Coronary artery (tissue), 2 donors: ENCODE measurements around the gene TUSC1.
"Not testable (repeated sequence)": the region's sequence is repeated elsewhere in the genome, so short reads cannot be mapped to it uniquely, and the experiment has no call there.

ENCODE experiments used
- DNase-seq: peaks from one replicate; pipeline ENCODE4 v3.0.0-alpha.2; 2017; ENCODE audit warnings: low spot score
- H3K27ac ChIP-seq, 2 donors: fragments of 200-600 bp; sonication (generic); one replicate each; pipeline ENCODE4 v1.5.1; 2016 to 2019
- H3K4me3 ChIP-seq: fragments of 200-600 bp; sonication (generic); 2 replicates; pipeline ENCODE4 v1.5.1; 2016; ENCODE audit warnings: mild to moderate bottlenecking, moderate library complexity
- TF ChIP-seq, protein P1 (sequence below): fragments of 200-600 bp; sonication (generic); IDR thresholded peaks from one replicate; pipeline ENCODE4 v1.5.1; 2019; ENCODE audit warnings: antibody characterized with exemption

Gene TUSC1

DNA sequence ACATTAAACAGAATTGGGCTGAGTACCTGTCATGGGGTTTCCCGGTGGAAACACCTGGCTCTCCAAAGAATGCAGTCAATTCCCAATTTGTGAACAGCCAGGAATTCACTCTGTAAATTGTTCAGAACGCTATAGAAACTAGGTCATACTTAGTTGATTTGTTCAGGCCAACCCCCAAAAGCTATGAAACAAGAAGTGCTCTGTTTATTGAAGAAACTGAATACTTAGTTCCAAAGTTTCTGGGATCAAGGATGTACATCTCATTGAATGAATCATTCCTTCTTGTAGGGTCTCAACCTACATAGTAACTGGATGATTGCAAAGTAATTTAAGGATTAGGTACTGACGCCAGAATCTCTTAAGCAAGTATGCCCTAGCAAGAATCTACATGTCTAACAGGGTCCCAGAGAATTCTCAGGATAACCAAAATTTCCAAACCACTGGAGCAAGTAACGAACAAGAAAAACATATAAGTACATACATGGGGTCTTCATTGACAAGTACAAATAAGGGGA, 659 bp upstream of the TUSC1 start:
- DNase-seq: no peak
- Histone ChIP-seq H3K27ac (peak overlapping the region; percentile 97 to 98), H3K4me3 (peak overlapping the region; percentile 79)
- TF ChIP-seq, protein P1, sequence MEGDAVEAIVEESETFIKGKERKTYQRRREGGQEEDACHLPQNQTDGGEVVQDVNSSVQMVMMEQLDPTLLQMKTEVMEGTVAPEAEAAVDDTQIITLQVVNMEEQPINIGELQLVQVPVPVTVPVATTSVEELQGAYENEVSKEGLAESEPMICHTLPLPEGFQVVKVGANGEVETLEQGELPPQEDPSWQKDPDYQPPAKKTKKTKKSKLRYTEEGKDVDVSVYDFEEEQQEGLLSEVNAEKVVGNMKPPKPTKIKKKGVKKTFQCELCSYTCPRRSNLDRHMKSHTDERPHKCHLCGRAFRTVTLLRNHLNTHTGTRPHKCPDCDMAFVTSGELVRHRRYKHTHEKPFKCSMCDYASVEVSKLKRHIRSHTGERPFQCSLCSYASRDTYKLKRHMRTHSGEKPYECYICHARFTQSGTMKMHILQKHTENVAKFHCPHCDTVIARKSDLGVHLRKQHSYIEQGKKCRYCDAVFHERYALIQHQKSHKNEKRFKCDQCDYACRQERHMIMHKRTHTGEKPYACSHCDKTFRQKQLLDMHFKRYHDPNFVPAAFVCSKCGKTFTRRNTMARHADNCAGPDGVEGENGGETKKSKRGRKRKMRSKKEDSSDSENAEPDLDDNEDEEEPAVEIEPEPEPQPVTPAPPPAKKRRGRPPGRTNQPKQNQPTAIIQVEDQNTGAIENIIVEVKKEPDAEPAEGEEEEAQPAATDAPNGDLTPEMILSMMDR: no peak

DNA sequence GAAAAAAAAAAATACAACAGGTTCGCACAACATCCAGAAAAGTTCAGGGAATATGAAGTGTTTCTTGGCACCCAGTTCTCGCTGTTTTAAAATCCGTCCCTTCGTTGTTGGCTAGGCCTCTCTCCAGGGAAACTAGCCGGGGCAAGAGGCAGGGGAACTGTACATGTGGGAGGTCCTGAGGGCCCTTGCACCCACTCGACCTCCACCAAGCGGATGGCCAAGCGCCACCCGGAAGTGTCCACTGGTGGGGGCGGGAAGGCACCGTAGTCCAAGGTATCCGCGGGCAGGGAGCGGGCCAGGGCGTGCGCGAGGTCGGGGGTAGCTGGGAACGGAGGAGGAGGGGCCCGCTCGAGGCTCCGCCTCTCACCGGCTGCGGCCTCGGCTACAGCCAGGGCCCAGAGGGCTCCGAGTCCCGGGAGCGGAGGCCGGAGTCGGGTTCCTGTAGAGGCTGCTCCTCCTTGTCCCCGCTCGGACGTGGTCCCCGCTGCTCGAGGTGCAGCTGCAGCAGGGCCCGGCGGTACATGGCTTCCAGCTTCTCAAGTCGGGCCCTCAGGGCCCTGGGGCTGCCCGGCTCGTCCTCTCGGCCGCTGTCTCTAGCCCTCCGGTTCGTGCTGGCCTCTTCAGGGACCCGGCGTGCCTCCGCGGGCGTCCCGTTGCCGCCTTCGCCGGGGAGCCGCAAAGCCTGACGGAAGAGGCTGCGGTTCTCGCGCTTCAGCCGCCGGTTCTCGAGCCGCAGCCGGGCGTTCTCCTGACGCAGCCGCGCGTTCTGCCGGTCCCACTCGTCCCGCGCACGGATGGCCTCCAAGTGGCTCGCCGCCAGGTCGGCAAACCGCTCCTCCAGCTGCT, 720 bp downstream of the TUSC1 start:
- peak overlapping the region; percentile 79 for H3K4me3 ChIP-seq
- peak overlapping the region; percentile 97 to 98 for H3K27ac ChIP-seq
- DNase-seq: peak; percentile 92
- TF ChIP-seq, protein P1: no peak

- not testable (repeated sequence) for H3K4me3 ChIP-seq, H3K27ac ChIP-seq, DNase-seq
Measured at GRCh38 chr9:25675858-25676257, 2.4 kb downstream of the TUSC1 start.

- Histone ChIP-seq H3K4me3 (no peak overlapping the region), H3K27ac (no peak overlapping the region)
- TF ChIP-seq, protein P1: no peak
- DNase-seq: no peak
Measured at GRCh38 chr9:25658571-25658970, 19.7 kb downstream of the TUSC1 start.

- DNase-seq: no peak
- TF ChIP-seq, protein P1: no peak
- no peak overlapping the region for H3K27ac ChIP-seq
- no peak overlapping the region for H3K4me3 ChIP-seq
Measured at GRCh38 chr9:25654417-25654816, 23.8 kb downstream of the TUSC1 start.

- H3K27ac ChIP-seq: no peak overlapping the region
Measured at GRCh38 chr9:25648116-25648515, 30.1 kb downstream of the TUSC1 start.

DNA sequence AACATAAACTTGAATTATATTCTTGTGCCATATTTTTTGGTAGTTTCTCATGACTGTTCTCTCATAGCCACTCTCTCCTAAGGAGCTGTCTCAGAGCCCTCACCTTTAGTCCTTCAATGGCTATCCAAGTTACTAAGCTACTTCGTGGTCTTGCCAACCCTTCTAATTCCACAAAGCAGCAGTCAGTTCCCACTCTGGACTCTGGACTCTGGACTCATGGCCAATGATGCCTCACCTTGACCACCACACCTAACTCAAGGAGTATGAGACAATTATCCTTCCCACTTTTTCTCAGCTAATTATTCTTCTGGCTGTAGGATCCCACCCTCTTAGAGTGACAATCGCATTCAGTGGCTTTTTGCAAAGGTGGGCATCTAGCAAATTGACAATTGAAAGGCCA, 42.2 kb downstream of the TUSC1 start:
- TF ChIP-seq, protein P1: no peak
- Histone ChIP-seq H3K4me3 (no peak overlapping the region), H3K27ac (no peak overlapping the region)
- no peak for DNase-seq

More at GRCh38 chr9:25648116-25648515, 30.1 kb downstream of the TUSC1 start:
- TF ChIP-seq, protein P1: no peak
- H3K4me3 ChIP-seq: no peak overlapping the region
- DNase-seq: no peak
